A673 (cell line): Measurements from ENCODE around the gene ADAMTS1. TPM values are rescaled to one million over a fixed set of nuclear protein-coding genes. Genes with fewer than 3 reads are reported as not detected.

ENCODE experiments used
- BruUV-seq: library from RNA; stranded (reverse); fragments of 400-500 nt; replicated peaks from 2 replicates; lab custom pipeline; 2021; lab: Mats Ljungman, UMichigan
- CTCF ChIA-PET: fragments of 300-600 bp; sonication (Branson Sonifier 250); formaldehyde crosslinking; loops from one replicate; lab custom pipeline; 2022; ENCODE audit warnings: antibody characterized with exemption; lab: Charles Lee
- POLR2A ChIA-PET: fragments of 300-600 bp; sonication (Branson Sonifier 250); formaldehyde crosslinking; loops from one replicate; lab custom pipeline; 2022; ENCODE audit warnings: antibody characterized with exemption; ENCODE audit not compliant: low non-redundant PET; lab: Charles Lee
- DNase-seq: peaks from one replicate; pipeline ENCODE4 v3.0.0-alpha.2; 2015; ENCODE audit warnings: low spot score
- H3K27ac ChIP-seq: fragments of 200-600 bp; sonication (generic); 2 replicates; pipeline ENCODE4 v1.5.1; 2016; ENCODE audit warnings: mixed run types, low read depth, mild to moderate bottlenecking, mixed read lengths, antibody characterized with exemption, low read length; ENCODE audit not compliant: poor library complexity, severe bottlenecking
- H3K27me3 ChIP-seq: fragments of 200-600 bp; sonication (generic); replicated peaks from 2 replicates; pipeline ENCODE4 v1.6.1; 2017; ENCODE audit warnings: mixed run types, low read depth, mild to moderate bottlenecking, mixed read lengths, antibody characterized with exemption, low read length; ENCODE audit not compliant: insufficient read depth, poor library complexity
- H3K36me3 ChIP-seq: fragments of 200-600 bp; sonication (generic); 2 replicates; pipeline ENCODE4 v1.6.1; 2016; ENCODE audit warnings: mixed run types, mild to moderate bottlenecking, mixed read lengths, antibody characterized with exemption, low read length; ENCODE audit not compliant: insufficient read depth, poor library complexity, severe bottlenecking
- H3K4me1 ChIP-seq: fragments of 200-600 bp; sonication (generic); 2 replicates; pipeline ENCODE4 v1.6.1; 2017; ENCODE audit warnings: mixed run types, mild to moderate bottlenecking, mixed read lengths, antibody characterized with exemption, low read length; ENCODE audit not compliant: insufficient read depth, poor library complexity, severe bottlenecking
- H3K4me3 ChIP-seq: fragments of 200-600 bp; sonication (generic); 2 replicates; pipeline ENCODE4 v1.5.1; 2016; ENCODE audit warnings: low read depth, mixed run types, mild to moderate bottlenecking, mixed read lengths, low read length; ENCODE audit not compliant: poor library complexity, severe bottlenecking
- H3K9me3 ChIP-seq: fragments of 200-600 bp; sonication (generic); 2 replicates; pipeline ENCODE4 v1.6.1; 2016; ENCODE audit warnings: mixed run types, low read depth, mild to moderate bottlenecking, mixed read lengths, antibody characterized with exemption, low read length; ENCODE audit not compliant: poor library complexity, severe bottlenecking
- EZH2 ChIP-seq: fragments of 200-600 bp; sonication (generic); IDR thresholded peaks from 2 replicates; pipeline ENCODE4 v1.6.1; 2017; ENCODE audit warnings: borderline replicate concordance, low read depth, mild to moderate bottlenecking, mixed read lengths, antibody characterized with exemption, low read length; ENCODE audit not compliant: poor library complexity, severe bottlenecking
- intact Hi-C: fragments of 100-400 bp; cut with micrococcal nuclease; formaldehyde crosslinking; loops from one replicate; pipeline ENCODE4 v1.10.0; 2022; ENCODE audit not compliant: unreplicated experiment
- total RNA-seq: library from RNA; stranded (reverse); gene quantifications from 2 replicates; pipeline ENCODE4 v1.2.3, GENCODE V29; 2021
- TF ChIP-seq, protein P1 (sequence below): fragments of 300-800, 200-600 bp; sonication (generic); conservative IDR thresholded peaks from 2 replicates; pipeline ENCODE4 v1.5.1; 2017; ENCODE audit warnings: low read depth, mild to moderate bottlenecking, antibody characterized with exemption, low read length, moderate library complexity, mixed read lengths

Gene ADAMTS1
- total RNA-seq, 1 experiment from 2014 or later = 17.9 TPM

DNA sequence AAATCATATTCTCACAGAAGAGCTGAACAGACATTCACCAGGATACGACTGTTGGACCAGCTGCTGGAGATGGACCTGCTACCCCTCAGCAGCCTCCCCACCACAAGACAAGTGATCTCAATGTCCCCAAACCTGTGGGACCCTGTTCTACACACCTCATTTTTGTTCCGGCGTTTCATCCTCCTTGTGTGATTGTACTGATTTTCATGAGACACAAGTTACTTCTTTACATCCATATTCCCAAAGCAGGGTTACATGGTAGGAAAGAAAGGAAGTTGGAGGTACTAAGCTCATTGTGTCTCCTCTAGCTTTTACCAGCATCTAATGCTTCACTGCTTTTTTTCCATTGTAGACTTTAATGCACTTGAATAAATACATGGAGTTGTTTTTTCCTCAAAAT is 8.7 kb downstream of the ADAMTS1 start:
- peaks cover 55% of the 10 kb centered on the region for H3K36me3 ChIP-seq
- CTCF ChIA-PET = no interaction called here
- intact Hi-C loops = no loop called here
- no peak overlapping the region for H3K27ac ChIP-seq
- peaks cover 6% of the 10 kb centered on the region for H3K4me1 ChIP-seq
- no peaks in the 10 kb centered on the region for H3K9me3 ChIP-seq
- TF ChIP-seq, protein P1, sequence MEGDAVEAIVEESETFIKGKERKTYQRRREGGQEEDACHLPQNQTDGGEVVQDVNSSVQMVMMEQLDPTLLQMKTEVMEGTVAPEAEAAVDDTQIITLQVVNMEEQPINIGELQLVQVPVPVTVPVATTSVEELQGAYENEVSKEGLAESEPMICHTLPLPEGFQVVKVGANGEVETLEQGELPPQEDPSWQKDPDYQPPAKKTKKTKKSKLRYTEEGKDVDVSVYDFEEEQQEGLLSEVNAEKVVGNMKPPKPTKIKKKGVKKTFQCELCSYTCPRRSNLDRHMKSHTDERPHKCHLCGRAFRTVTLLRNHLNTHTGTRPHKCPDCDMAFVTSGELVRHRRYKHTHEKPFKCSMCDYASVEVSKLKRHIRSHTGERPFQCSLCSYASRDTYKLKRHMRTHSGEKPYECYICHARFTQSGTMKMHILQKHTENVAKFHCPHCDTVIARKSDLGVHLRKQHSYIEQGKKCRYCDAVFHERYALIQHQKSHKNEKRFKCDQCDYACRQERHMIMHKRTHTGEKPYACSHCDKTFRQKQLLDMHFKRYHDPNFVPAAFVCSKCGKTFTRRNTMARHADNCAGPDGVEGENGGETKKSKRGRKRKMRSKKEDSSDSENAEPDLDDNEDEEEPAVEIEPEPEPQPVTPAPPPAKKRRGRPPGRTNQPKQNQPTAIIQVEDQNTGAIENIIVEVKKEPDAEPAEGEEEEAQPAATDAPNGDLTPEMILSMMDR = no peak
- TF ChIP-seq EZH2 = no peak
- H3K27me3 ChIP-seq = no peaks in the 10 kb centered on the region
- no TSS peak for BruUV-seq
- POLR2A ChIA-PET = no interaction called here
- DNase-seq = no peak
- no peak overlapping the region for H3K4me3 ChIP-seq

GRCh38 chr21:26835714-26836265 is 9.4 kb downstream of the ADAMTS1 start:
- no peak for TF ChIP-seq EZH2
- TF ChIP-seq, protein P1 = no peak
- Histone ChIP-seq H3K27me3 (no peaks in the 10 kb centered on the region), H3K9me3 (no peaks in the 10 kb centered on the region), H3K27ac (no peak overlapping the region), H3K4me1 (peaks cover 4% of the 10 kb centered on the region), H3K4me3 (no peak overlapping the region), H3K36me3 (peaks cover 50% of the 10 kb centered on the region)
- no TSS peak for BruUV-seq
- no peak for DNase-seq
- intact Hi-C loops = no loop called here
- ChIA-PET CTCF (no interaction called here), POLR2A (no interaction called here)

GRCh38 chr21:26835027-26835713 is 10.0 kb downstream of the ADAMTS1 start:
- DNase-seq = no peak
- POLR2A ChIA-PET = no interaction called here

More at GRCh38 chr21:26835027-26835713, 10.0 kb downstream of the ADAMTS1 start:
- Histone ChIP-seq H3K4me1 (no peaks in the 10 kb centered on the region), H3K9me3 (no peaks in the 10 kb centered on the region), H3K36me3 (peaks cover 44% of the 10 kb centered on the region), H3K4me3 (no peak overlapping the region), H3K27me3 (no peaks in the 10 kb centered on the region), H3K27ac (no peak overlapping the region)
- TF ChIP-seq EZH2 = no peak
- BruUV-seq = no TSS peak
- intact Hi-C loops = no loop called here
- CTCF ChIA-PET = no interaction called here
